GM12801 (cell line): Measurements from ENCODE around the gene TRPC4.

Experiments
- TF ChIP-seq, protein P1 (sequence below): IDR thresholded peaks from one replicate; pipeline ENCODE4 v1.5.1; 2011; ENCODE audit warnings: control low read depth; ENCODE audit not compliant: insufficient read length; ENCODE audit errors: extremely low read depth

TRPC4 gene

GRCh38 chr13:37833411-37833810 lies 36.2 kb downstream of the TRPC4 start:
- TF ChIP-seq, protein P1, sequence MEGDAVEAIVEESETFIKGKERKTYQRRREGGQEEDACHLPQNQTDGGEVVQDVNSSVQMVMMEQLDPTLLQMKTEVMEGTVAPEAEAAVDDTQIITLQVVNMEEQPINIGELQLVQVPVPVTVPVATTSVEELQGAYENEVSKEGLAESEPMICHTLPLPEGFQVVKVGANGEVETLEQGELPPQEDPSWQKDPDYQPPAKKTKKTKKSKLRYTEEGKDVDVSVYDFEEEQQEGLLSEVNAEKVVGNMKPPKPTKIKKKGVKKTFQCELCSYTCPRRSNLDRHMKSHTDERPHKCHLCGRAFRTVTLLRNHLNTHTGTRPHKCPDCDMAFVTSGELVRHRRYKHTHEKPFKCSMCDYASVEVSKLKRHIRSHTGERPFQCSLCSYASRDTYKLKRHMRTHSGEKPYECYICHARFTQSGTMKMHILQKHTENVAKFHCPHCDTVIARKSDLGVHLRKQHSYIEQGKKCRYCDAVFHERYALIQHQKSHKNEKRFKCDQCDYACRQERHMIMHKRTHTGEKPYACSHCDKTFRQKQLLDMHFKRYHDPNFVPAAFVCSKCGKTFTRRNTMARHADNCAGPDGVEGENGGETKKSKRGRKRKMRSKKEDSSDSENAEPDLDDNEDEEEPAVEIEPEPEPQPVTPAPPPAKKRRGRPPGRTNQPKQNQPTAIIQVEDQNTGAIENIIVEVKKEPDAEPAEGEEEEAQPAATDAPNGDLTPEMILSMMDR, result no peak

- TF ChIP-seq, protein P1, result no peak
Measured at GRCh38 chr13:37816276-37816675, 53.3 kb downstream of the TRPC4 start.

DNA sequence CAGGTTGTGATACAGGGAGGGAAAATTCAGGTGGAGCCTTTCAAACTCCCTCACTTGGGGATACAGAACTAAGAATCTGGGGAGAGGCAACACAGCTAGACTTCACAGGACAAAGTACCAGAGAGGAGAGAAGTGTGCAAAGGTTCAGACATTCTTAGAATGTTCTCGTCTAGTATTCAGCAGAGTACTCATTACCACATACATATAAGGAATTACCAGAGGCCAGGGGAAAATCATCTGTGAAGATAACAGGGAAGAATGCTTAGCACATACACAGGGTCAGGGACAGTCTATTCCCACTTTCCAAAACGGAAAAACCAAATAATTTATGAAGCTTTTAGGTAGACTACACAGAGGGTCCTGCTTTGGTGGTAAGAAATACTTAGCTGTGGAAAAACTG lies 58.1 kb downstream of the TRPC4 start:
- TF ChIP-seq, protein P1, result no peak

GRCh38 chr13:37806666-37807065 lies 62.9 kb downstream of the TRPC4 start:
- TF ChIP-seq, protein P1, result no peak

DNA sequence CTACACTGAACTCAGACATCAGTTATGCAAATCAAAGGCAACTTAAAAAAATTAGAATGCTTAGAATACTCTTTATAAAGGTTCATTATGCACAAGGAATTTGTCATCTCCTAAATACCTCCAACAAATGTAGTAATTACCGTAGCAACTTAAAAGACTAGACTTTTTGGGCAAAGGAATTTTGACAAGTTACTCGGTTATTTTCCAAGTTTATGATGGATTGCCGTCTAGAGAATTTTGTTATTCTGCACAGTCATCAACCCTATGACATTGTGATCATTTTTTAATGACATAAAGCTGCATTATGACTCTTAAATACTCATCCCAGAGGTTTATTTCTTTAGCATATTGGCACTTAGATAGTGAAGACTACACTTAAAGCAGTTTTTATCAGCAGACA lies 71.9 kb downstream of the TRPC4 start:
- TF ChIP-seq, protein P1, result no peak

DNA sequence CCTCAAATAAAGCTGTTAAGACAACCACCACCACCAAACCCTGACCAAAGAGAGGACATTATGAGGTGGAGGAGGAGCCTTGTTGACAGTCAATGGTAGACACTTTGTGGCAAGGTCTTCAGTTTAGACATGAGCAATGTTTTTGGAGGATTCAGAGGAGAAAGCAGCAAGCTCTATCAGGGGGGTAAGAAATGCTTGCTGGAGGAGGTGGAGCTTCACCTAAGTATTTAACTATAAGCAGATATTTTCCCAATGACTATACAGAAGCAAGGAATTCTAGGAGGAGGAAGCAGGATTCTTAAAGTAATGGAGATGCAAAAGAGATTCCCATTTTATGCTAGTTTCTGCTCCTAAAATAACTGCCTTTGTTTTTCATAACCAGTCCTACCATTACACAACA lies 74.2 kb downstream of the TRPC4 start:
- TF ChIP-seq, protein P1, result no peak

DNA sequence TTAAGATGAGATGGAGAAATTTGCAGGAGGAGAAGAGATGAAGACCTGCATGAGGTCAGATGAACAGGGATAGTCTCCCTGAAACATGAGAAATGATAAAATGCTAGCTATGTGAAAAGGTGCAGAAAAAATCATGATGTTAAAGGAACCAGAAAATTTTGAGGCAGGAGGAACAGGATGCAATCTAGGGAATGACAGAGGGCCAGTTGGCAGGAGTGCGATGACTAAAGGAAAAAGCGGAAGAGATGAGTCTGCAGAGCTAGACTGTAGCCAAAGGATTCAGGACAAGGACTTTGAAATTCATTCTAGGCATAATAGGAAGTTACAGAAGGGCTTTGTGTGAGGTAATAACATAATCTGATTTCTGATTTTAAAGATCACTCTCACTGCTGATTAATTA lies 77.9 kb downstream of the TRPC4 start:
- TF ChIP-seq, protein P1, result no peak

- TF ChIP-seq, protein P1, result no peak
Measured at GRCh38 chr13:37788346-37788745, 81.2 kb downstream of the TRPC4 start.
